Endothelial cell of umbilical vein (primary cell): ENCODE data around the gene PNISR.

Experiments
- CTCF ChIP-seq, 2 donors: IDR thresholded peaks; 1 replicate in 1 of 2; 2 replicates in 1 of 2; pipeline ENCODE4 v1.5.1; 2011; ENCODE audit warnings: low read length in 2 of 2, mild to moderate bottlenecking in 2 of 2, moderate library complexity in 2 of 2, control low read depth in 1 of 2, inconsistent platforms in 1 of 2, low read depth in 1 of 2; ENCODE audit not compliant: insufficient read depth in 1 of 2; ENCODE audit errors: extremely low read depth in 1 of 2
- EZH2 ChIP-seq: IDR thresholded peaks from 2 replicates; pipeline ENCODE4 v1.6.1; 2012; ENCODE audit warnings: borderline replicate concordance, low read depth, mild to moderate bottlenecking, moderate library complexity, low read length, inconsistent platforms; ENCODE audit not compliant: severe bottlenecking
- JUN ChIP-seq: IDR thresholded peaks from 2 replicates; pipeline ENCODE4 v1.6.1; 2011; ENCODE audit warnings: borderline replicate concordance, low read depth; ENCODE audit not compliant: insufficient read length, insufficient read depth
- POLR2A ChIP-seq: IDR thresholded peaks from 2 replicates; pipeline ENCODE4 v1.6.1; 2012; ENCODE audit warnings: low read depth, mild to moderate bottlenecking, control low read depth, low read length
- POLR2AphosphoS5 ChIP-seq: IDR thresholded peaks from 2 replicates; pipeline ENCODE4 v1.6.1; 2012; ENCODE audit warnings: low read depth, mild to moderate bottlenecking, control low read depth, low read length, moderate library complexity; ENCODE audit not compliant: insufficient read depth

GRCh38 chr6:99384507-99384906 is 40.6 kb downstream of the PNISR start:
- TF ChIP-seq CTCF (IDR thresholded peaks at IDR 0.05; ENCODE audit: extremely low read depth in 1 of 2, insufficient read depth in 1 of 2, low read depth in 1 of 2, low read length in 2 of 2) (no peak), EZH2 (no peak), JUN (no peak), POLR2AphosphoS5 (no peak), POLR2A (no peak)
